ENCODE measurements around the gene MT1F. TPM values are rescaled to one million over a fixed set of nuclear protein-coding genes. Genes with fewer than 3 reads are reported as not detected.

Gene MT1F
- total RNA-seq, 1 experiment from 2014 or later, result 27.3 TPM

- BruUV-seq (replicated peaks), result no TSS peak
- Histone ChIP-seq H3K9me2 (replicated peaks; ENCODE audit: low read length) (no peaks in the 10 kb centered on the region), H3K9me3 (ENCODE audit: low read length) (no peaks in the 10 kb centered on the region), H3K4me2 (ENCODE audit: low read length) (peak overlapping the region; percentile 12; the same call in 1 of the 2 replicates), H3K27me3 (ENCODE audit: low read length) (no peaks in the 10 kb centered on the region), H3K79me2 (ENCODE audit: low read length) (no peaks in the 10 kb centered on the region), H3F3A (ENCODE audit: low read length, unreplicated experiment) (no peaks in the 10 kb centered on the region), H3K36me3 (ENCODE audit: low read depth, low read length) (no peaks in the 10 kb centered on the region), H3K9ac (ENCODE audit: low read length) (no peak overlapping the region), H3K4me1 (ENCODE audit: insufficient read depth, low read length) (peaks cover 15% of the 10 kb centered on the region), H4K20me1 (ENCODE audit: low read length) (no peaks in the 10 kb centered on the region), H2AFZ (ENCODE audit: low read length) (no peak overlapping the region), H3K4me3 (ENCODE audit: low read length) (no peak overlapping the region), H3K27ac (ENCODE audit: low read length) (no peak overlapping the region)
- ATAC-seq (peak; percentile 96), DNase-seq (peak; percentile 87)
- no peak for TF ChIP-seq EZH2phosphoT487 (IDR thresholded peaks at IDR 0.05; ENCODE audit: borderline replicate concordance, low read length)
- TF ChIP-seq EZH2 (IDR thresholded peaks at IDR 0.05; ENCODE audit: low read length, unreplicated experiment), result no peak
- no peak for TF ChIP-seq CTCF (conservative IDR thresholded peaks at IDR 0.05; ENCODE audit: low read depth, low read length)
- ChIA-PET CTCF (no interaction called here), POLR2A (ENCODE audit: unreplicated experiment) (no interaction called here)
- intact Hi-C loops (cut with micrococcal nuclease), result loop anchor here (10.0 kb wide), 1 partner anchor 45 kb away; the partner anchor contains the start of gene MT2A
Observed at GRCh38 chr16:56649820-56650219, 7.9 kb upstream of the MT1F start.

- H3K36me3 ChIP-seq (ENCODE audit: low read depth, low read length), result no peaks in the 10 kb centered on the region
- TF ChIP-seq EZH2 (IDR thresholded peaks at IDR 0.05; ENCODE audit: low read length, unreplicated experiment) (no peak), EZH2phosphoT487 (IDR thresholded peaks at IDR 0.05; ENCODE audit: borderline replicate concordance, low read length) (no peak), CTCF (conservative IDR thresholded peaks at IDR 0.05; ENCODE audit: low read depth, low read length) (no peak)
- H3K9ac ChIP-seq (ENCODE audit: low read length), result no peak within 1 kb of the TSS
- H3F3A ChIP-seq (ENCODE audit: low read length, unreplicated experiment), result no peaks in the 10 kb centered on the region
- no peak within 1 kb of the TSS for H2AFZ ChIP-seq (ENCODE audit: low read length)
- no peak within 1 kb of the TSS for H3K4me2 ChIP-seq (ENCODE audit: low read length)
- H3K9me2 ChIP-seq (replicated peaks; ENCODE audit: low read length), result no peaks in the 10 kb centered on the region
- ATAC-seq (no peak), DNase-seq (no peak)
- H3K4me1 ChIP-seq (ENCODE audit: insufficient read depth, low read length), result peaks cover 15% of the 10 kb centered on the region
- BruUV-seq (replicated peaks), result no TSS peak
- H3K27ac ChIP-seq (ENCODE audit: low read length), result no peak within 1 kb of the TSS
- no peaks in the 10 kb centered on the region for H4K20me1 ChIP-seq (ENCODE audit: low read length)
- no peaks in the 10 kb centered on the region for H3K27me3 ChIP-seq (ENCODE audit: low read length)
- POLR2A ChIA-PET (ENCODE audit: unreplicated experiment), result no interaction called here
- no peaks in the 10 kb centered on the region for H3K9me3 ChIP-seq (ENCODE audit: low read length)
- no peaks in the 10 kb centered on the region for H3K79me2 ChIP-seq (ENCODE audit: low read length)
- H3K4me3 ChIP-seq (ENCODE audit: low read length), result no peak within 1 kb of the TSS
- intact Hi-C loops (cut with micrococcal nuclease), result loop anchor here (10.0 kb wide), 1 partner anchor 47 kb away; the partner anchor contains the start of gene MT2A
- CTCF ChIA-PET, result no interaction called here
Observed at GRCh38 chr16:56651586-56651985, 6.2 kb upstream of the MT1F start, which contains the start of gene MT1B. MT1B (plus strand) TSS chr16:56651886; CDS start chr16:56651954, 68 bp downstream.

- H4K20me1 ChIP-seq (ENCODE audit: low read length), result no peaks in the 10 kb centered on the region
- DNase-seq (no peak), ATAC-seq (no peak)
- ChIA-PET POLR2A (ENCODE audit: unreplicated experiment) (no interaction called here), CTCF (no interaction called here)
- H2AFZ ChIP-seq (ENCODE audit: low read length), result no peak overlapping the region
- H3K9me3 ChIP-seq (ENCODE audit: low read length), result no peaks in the 10 kb centered on the region
- no peak overlapping the region for H3K9ac ChIP-seq (ENCODE audit: low read length)
- BruUV-seq (replicated peaks), result no TSS peak
- H3K36me3 ChIP-seq (ENCODE audit: low read depth, low read length), result no peaks in the 10 kb centered on the region
- H3K4me1 ChIP-seq (ENCODE audit: insufficient read depth, low read length), result peaks cover 18% of the 10 kb centered on the region
- H3K27ac ChIP-seq (ENCODE audit: low read length), result no peak overlapping the region
- no peak overlapping the region for H3K4me3 ChIP-seq (ENCODE audit: low read length)
- no peaks in the 10 kb centered on the region for H3K27me3 ChIP-seq (ENCODE audit: low read length)
- H3K9me2 ChIP-seq (replicated peaks; ENCODE audit: low read length), result no peaks in the 10 kb centered on the region
- TF ChIP-seq EZH2 (IDR thresholded peaks at IDR 0.05; ENCODE audit: low read length, unreplicated experiment) (no peak), CTCF (conservative IDR thresholded peaks at IDR 0.05; ENCODE audit: low read depth, low read length) (no peak), EZH2phosphoT487 (IDR thresholded peaks at IDR 0.05; ENCODE audit: borderline replicate concordance, low read length) (no peak)
- intact Hi-C loops (cut with micrococcal nuclease), result loop anchor here (10.0 kb wide), 1 partner anchor 48 kb away; the partner anchor contains the start of gene MT2A
- H3K79me2 ChIP-seq (ENCODE audit: low read length), result no peaks in the 10 kb centered on the region
- H3F3A ChIP-seq (ENCODE audit: low read length, unreplicated experiment), result no peaks in the 10 kb centered on the region
- H3K4me2 ChIP-seq (ENCODE audit: low read length), result no peak overlapping the region
Observed at GRCh38 chr16:56652600-56652999, 5.2 kb upstream of the MT1F start.
